HG03159 (cell line): ENCODE results near the gene DENND1A.

Experiments used
- ATAC-seq: cut with Tn5 transposase; IDR thresholded peaks from one replicate; pipeline ENCODE4 v1.9.1; 2021; ENCODE audit warnings: mild to moderate bottlenecking, moderate library complexity; ENCODE audit not compliant: unreplicated experiment

DENND1A gene

DNA sequence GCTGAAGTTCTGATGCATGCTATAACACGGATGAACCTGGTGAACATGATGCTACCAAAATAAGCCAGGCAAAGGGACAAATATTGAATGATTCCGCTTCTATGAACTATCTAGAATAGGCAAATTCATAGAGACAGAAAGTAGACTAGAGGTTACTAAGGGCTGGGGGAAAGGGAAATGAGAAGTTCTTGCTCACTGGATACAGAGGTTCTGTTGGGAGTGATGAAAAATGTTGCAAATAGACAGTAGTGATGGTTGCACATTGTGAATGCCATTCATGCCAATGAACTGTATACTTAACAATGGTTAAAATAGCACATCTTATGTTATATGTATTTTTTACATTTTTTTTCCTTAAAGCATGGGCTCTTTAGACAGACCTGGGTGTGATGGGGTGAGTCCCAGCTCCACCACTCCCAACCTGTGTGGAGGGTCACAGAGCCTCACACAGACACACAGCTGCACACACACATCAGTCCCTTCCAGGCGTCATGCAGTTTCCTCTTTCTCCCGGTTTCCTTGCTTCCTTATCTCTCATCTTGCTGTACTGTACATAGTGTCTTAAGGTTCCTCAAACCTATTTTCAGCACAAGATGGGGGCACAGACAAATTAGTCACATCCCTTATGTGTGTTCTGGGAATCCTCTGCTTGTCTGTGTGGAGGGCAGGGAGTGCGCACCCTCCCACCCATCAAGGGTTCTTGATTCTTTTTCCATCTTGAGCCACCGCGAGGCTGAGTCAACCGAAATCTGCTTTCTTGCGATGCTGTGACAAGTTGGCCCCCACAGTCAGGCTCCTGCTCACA lies 381.0 kb downstream of the DENND1A start:
- no peak for ATAC-seq

DNA sequence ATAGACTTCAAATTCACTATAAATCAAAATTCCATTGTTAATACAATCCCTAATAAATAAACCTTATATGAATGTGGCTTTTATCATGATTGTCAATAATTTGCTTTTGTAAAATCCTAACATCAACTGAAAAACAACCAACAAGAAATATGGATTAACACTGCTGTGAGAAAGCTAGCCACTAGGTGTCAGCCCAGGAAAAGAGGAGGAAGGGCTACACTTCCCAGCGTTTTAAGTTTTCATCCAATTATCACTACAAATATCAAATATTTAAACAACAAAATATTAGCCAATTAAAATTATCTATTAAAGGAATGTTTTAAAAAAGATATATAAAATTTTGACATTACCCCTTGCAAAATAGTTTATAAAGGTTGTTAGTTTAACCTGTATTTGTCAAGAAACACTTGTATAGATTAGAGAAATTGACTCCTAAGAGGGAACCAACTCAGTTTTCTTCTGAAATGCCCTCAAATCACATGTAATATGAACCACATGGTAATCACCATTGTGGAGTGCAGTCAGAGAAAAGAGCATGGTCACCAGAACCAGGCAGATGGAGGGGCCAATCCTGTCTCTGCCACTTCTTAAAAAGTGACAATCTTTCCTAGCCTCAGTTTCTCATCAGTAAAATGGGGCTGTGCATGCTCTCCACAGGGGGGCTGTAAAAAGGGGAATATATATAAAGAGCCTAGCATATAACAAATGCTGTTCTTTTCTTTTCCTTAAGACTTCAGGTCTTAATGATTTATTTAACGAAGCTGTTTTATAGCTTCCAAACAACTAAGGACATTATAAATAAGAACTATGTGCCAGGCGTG lies 385.7 kb downstream of the DENND1A start:
- no peak for ATAC-seq

DNA sequence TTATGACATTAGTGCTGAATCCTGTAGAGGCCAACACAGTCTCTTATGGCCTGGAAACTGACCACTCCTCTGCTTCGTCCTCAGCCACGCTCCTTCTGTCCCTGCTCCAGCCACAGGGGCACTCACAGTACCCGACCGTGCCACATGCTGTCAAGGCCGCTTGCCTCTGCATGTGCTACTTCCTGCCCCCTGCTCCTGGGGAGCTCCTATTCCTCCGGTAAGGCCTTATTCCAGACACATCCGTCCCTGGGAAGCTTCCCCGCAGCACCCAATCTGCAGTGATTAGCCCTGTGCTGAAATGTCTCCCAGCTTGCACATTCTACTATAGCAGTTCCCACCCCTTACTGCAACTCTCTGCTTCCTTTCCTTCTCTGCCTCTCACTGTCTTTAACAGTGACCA lies 386.4 kb downstream of the DENND1A start:
- ATAC-seq: no peak

DNA sequence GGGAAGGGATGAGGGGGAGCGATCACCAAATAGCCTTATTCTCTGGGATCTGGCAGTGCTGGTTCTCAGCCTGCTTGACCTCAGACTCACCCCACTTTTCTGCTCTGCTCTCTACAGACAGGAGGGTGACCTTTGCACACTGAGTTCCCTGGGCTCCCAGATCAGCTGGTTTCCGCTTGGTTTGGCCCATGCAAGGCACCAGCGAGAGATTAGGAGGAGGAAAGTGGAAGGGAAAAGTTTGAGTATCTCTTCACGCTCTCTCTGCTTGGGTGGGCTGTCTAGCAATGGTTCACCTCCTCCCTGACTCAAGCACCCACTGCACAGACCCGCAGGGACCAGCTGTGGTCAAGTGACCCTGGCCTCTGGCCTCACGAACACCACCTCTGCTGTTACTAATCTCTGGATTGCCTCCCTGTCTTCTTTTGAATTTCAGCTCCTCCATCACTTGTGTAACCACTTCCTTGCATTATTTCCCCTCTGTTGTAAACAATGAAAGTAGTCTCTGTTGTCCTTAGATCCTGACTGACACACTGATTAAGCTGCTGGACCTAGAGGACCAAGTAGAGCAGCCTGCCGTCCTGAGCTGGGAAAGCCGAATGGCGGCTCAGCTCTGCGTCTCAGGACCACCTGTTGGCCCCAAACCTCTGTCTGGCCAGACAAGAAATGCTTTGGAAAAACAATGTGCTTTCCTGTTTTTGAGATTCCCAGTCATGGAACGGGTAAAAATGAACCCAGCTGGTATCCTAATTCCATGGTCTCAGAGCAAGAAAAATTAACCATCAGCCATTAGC lies 387.3 kb downstream of the DENND1A start:
- ATAC-seq: no peak

DNA sequence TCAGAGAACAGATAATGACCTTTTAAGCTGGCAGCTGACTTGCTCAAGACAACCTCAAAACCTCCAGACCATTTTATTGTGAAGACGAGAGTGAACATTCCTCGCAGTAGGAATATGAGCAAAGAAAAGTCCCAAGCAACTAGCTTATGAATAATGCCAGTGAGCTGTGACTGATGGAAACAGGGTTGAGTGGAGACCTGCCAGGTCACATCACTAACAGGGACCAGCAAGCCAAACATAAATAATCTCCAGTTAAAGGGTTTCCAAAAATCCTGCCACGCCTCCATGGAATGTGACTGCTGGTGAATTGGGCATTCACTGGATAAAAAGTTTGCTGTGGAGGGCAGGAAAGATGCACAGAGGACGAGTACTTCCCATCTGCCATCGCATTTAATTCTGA lies 388.5 kb downstream of the DENND1A start:
- ATAC-seq: no peak

DNA sequence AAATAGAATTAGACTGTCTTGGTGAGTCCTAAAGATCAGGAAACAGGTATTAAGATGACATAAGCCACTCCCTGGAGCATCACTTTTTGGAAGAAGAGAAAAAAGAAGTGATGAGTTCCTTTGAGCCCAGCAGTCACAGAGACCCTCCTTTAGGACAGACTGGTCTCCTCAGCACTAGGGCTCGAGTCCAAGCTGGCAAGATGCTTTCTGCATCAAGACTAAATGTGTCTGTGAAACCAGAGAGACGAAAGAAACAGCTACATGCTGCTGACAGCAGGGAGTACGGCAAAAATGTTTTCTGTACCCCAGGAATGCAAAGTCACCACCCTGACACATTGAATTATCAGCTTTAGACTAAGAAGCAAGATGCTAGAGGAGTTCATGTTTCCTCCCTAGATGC lies 389.5 kb downstream of the DENND1A start:
- no peak for ATAC-seq

DNA sequence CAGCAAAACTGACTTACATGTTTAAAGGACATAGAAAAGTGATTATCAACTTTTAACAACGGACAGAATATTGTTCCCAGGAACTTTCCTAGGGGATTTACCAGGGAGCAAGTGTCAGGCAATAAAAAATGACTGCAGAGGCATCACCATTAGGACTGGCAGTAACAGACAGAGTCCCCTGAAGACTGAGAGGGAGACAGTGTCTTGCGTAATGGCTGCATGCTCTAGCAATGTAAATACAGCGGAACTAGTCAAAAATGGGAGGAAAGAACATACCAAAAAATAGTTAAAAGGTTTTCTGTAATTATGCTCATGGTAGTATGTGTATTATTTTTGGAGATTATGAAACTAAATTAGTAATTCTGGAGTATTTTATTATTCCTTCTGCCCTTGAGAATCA lies 392.1 kb downstream of the DENND1A start:
- ATAC-seq: no peak

DNA sequence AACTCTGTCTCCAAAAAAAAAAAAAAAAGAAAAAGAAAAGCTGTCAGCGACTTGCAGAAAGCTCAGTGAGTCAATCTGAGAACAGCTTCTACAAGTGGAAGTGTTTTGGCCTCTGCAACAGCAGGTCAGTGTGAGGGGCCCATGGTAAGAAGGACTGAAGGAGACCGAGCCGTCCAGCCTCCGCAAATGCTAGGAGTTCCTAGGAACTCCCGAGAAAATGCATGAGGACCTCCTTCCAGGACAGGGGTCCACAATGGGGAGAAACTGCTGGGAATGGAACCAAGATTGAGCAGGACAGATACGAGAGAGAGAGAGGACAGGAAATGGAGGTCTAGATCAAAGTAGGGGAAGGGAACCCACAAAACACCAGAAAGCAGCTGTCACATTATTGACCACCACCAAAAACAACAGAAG lies 393.5 kb downstream of the DENND1A start:
- no peak for ATAC-seq

DNA sequence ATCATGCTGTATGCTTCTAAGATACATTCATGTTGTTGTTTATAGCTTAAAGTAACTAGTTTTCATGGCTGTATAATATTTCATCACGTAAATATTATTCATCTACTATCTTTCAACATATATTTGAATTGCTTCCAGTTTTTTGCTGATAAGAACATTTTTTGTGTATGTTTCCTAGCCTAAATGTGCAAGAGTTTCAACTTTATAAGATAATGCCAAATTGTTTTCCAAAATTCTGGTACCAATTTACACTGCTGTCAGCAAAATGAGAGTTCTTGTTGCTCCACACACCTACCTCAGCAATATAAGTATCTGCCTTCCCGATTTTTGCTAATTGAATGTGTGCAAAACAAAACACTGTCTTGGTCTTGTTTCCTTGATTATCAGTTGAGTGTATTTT lies 395.6 kb downstream of the DENND1A start:
- no peak for ATAC-seq

DNA sequence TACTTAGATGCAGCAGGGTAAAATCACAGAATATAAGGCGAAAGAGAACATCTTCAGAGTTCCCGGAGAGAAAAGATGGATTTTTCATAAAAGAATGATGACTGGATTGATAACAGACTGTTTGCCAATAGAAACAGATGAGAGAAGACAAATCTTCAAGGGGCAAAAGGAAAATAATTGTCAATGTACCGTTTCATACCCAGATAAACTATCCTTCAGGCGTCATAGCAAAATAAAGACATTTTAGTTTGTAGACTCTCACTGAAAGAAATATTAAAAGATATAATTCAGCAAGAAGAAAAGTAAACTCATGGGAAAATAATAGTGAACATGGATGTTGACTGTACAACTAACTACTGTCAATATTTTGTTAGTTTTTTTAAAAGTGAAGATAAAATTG lies 399.7 kb downstream of the DENND1A start:
- ATAC-seq: no peak

DNA sequence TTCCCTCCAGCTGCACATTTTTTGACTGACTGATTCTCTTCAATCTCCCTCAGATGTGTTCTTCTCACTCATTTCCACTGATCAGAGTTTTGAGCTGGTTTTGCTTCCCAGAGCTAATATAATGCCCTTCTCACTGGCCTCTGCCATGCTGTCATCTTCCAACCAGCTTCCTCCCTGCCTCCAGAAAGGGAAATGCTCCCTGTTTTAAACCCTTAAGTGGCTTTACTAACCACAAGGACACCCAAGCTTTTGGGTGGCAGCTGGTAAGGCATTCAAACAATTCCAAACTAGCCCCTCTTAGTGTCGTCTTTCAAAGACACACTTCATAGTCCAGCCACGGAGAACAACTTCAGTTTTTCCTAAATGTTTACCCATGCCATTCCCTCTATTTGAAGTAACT lies 401.4 kb downstream of the DENND1A start:
- ATAC-seq: no peak

DNA sequence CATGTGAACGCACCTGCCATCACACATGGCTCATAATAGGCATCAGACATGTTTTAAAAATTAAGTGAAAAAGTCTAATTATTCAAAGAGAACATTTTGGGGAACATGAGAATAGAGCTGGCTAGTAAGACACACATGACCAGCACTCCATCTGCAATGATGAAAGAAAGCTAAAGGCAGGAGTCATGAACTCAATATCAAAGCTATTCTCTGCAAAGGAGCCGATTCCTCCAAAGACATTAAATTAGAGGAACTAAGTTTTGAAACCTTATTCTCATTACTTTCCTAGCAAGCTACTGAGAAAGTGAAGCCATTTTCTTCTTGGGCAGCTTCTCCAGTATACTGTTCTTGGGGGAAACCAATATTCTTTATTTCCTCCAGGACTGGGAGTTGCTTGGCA lies 401.9 kb downstream of the DENND1A start:
- no peak for ATAC-seq

DNA sequence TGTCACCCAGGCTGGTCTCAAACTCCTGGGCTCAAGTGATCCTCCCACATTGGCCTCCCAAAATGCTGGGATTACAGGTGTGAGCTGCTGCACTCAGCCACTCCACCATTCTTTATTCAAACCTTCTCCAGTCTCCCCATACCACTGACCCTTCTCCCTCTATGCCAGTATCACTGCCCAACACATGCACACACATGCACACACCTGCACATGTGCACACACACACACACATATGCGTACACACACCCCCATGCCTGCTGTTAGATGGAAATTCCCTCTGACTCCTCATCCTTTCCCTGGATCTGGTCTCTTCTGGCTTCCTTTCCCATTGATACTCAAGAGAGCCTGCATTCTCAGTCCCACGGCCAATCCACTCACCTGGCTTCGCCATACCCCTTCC lies 404.0 kb downstream of the DENND1A start:
- no peak for ATAC-seq

DNA sequence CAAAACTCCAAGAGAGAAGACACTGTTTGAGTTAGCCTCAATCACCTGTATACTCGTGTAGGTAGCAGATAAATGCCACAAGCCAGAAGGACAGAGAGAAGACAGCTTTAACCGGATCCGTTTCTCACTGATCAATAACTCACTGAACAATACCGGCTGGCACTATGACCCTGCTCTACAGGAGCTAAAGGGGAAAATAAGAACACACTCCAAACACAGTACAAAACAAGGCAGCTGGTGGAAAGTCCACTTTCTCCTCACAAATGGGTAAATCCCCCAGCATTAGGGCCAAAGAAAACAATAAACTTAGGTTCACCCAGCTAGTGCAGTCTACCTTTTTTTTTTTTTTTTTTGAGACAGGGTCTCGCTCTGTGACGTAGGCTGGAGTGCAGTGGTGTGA lies 404.5 kb downstream of the DENND1A start:
- no peak for ATAC-seq

DNA sequence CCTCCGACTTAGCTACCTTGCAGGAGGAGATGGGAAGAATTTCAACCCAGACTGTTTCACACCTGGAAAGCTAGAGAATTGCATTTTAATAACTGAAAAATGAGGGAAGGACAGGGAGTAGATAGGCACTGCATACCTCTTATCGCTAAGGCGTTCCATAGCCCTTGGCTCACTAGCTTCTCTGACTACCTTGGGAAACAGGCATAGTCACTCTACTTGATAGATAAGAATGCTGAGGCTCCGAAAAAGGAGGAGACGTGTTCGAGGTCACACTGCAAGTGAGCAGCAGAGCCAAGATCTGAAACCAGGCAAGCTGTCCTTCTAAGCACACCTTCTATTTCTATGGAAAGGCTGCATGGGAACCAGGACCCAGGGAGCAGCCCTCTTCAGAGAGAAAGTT lies 405.1 kb downstream of the DENND1A start:
- no peak for ATAC-seq

DNA sequence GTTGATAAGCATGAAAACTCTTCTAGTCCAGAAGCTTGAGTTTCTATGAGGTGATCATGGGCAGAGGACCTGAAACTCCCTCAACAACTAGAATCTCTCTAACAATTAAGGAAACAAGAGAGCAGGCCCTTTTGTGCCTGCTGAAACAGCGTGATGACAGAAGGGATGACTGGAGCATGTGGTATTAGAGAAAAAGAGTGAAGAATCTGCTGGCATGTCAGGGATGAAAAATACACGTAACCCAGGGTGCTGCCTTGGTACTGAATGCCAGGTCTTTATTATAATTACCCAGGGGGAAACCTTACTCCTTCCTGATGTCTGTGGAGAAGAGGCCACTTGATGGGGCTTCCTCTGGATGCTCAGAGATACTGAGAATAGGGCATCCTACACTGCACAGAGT lies 406.1 kb downstream of the DENND1A start:
- ATAC-seq: no peak

DNA sequence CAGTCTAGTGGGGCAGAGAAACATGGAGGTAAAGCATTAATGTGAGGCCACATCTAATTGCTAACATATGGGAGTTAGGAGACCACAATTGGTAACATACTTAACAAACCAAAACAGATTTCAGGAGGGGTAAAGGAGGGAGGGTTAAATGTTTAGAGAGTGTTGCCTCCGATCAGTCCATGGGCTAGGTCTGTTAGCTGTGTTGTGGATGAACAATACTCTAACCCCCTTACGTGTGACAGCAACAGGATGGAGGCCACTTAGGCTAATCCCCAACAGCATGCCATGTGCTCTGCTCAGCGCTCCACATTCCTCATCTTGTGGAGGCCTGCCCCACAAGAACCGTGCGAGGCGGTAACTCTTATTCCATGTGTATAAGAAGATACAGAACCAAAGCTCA lies 406.9 kb downstream of the DENND1A start:
- ATAC-seq: no peak

DNA sequence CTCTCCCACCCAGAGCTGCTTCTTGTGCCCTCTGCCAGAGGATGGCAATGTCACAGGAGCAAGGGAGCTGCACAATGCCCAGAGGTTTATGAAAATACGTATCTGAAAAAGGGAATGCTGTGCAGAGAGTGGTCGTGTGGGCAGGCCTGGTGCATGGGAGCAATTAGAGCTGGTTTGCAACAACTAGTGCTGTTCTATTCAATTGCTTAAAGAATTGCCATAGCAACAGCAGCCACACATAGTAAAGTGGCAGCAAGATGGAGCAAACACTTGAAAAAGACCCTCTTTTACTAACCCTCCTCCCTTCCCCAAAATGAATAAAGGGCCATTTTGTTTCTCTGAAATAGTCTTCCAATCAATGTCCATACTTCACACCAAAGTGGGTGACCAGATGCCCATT lies 407.7 kb downstream of the DENND1A start:
- no peak for ATAC-seq

DNA sequence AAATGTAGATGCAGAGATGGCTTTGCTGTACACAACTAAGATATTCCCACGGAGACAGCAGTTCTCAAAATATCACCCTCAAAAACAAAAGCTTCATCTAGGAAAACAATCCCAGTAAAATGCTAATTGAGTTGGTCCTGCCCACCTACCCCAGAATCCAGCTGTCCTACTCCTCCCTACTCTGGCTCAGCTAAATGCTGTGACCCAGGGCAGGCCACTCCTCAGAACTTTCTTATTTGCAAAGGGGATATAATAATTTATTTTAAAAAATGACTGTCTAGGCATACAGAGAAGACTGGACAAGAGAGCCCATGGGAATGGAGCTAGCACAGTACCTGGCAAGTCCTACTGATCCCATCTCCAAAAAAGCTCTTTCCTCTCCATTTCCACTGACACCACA lies 411.6 kb downstream of the DENND1A start:
- ATAC-seq: no peak

DNA sequence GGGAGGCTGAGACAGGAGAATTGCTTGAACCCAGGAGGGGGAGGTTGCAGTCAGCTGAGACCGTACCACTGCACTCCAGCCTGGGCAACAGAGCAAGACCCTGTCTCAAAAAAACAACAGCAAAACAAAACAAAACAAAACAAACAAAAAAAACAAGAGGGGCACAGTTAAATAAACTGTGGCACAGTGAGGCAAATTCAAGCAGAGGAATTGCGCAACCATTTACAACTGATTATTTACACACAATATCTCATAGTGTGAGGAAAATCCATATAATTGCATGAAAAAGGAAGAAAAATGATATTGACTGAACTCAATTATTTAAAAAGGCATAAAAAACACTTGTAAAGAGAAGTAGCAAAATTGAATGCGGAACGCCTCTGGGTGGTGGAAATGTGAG lies 412.4 kb downstream of the DENND1A start:
- no peak for ATAC-seq

DNA sequence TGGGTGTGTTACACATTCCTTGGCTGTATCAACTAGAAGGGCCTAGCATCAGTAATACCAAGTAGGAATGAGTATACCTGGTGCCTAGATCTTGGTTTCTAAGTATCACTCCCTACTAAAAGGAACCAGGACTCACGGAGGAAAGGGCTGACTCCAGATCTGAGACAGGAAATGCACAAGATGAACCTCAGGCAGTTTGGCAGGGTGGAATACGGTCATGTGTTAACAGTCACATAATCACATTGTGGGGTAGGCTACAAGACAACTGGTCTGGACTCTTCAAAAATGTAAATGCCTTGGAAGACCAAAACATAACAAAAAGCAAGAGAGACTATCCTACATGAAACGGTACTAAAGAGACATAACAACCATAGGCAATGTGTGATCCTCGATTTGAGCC lies 415.2 kb downstream of the DENND1A start:
- no peak for ATAC-seq

DNA sequence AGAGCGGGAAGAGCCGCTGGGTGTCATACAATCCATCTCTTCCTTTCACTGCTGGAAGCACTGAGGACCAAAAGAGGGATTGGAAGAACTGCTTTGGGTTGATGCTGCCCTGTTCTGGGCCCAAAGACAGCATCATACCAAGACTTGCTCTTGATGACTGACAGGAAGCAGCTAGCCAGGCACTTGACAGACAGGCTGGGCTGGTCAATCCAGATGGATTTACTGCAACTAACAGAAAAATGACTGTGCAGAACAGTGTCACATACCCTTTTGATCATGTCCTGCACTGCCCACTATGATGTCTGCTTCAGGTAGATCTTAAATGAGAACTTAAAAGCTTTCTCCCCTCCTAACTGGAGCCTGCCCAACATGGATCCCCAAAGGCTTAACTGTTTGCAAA lies 416.4 kb downstream of the DENND1A start:
- no peak for ATAC-seq
